ENCODE measurements around the gene OAS3.

The OAS3 gene

GRCh38 chr12:112989806-112990205, 51.5 kb downstream of the OAS3 start:
- no peak for ATAC-seq
- TF ChIP-seq TSHZ2 (CRISPR knock-in tag; IDR thresholded peaks at IDR 0.05) = no peak
- no peak for TF ChIP-seq SNAI2 (CRISPR knock-in tag; IDR thresholded peaks at IDR 0.05)
- TF ChIP-seq PATZ1 (CRISPR knock-in tag; IDR thresholded peaks at IDR 0.05; ENCODE audit: borderline replicate concordance) = no peak
- no peak for TF ChIP-seq BACH2 (CRISPR knock-in tag; IDR thresholded peaks at IDR 0.05; ENCODE audit: borderline replicate concordance)
- TF ChIP-seq ZNF8 (CRISPR knock-in tag; IDR thresholded peaks at IDR 0.05) = no peak
- no peak for TF ChIP-seq ZFP30 (CRISPR knock-in tag; IDR thresholded peaks at IDR 0.05)
- TF ChIP-seq CREB5 (CRISPR knock-in tag; IDR thresholded peaks at IDR 0.05; ENCODE audit: low read depth) = no peak
- TF ChIP-seq OSR1 (CRISPR knock-in tag; IDR thresholded peaks at IDR 0.05) = no peak
- TF ChIP-seq CSRNP3 (CRISPR knock-in tag; IDR thresholded peaks at IDR 0.05) = no peak
- no peak for TF ChIP-seq ISL1 (CRISPR knock-in tag; IDR thresholded peaks at IDR 0.05)
- no peak for TF ChIP-seq CSDC2 (CRISPR knock-in tag; IDR thresholded peaks at IDR 0.05)
- TF ChIP-seq TCF4 (CRISPR knock-in tag; IDR thresholded peaks at IDR 0.05; ENCODE audit: borderline replicate concordance) = no peak
- no peak for TF ChIP-seq ZNF70 (CRISPR knock-in tag; IDR thresholded peaks at IDR 0.05)
- TF ChIP-seq PPARA (CRISPR knock-in tag; IDR thresholded peaks at IDR 0.05; ENCODE audit: borderline replicate concordance) = no peak
- TF ChIP-seq ARNTL (CRISPR knock-in tag; IDR thresholded peaks at IDR 0.05; ENCODE audit: borderline replicate concordance, low read depth) = no peak
- no peak for TF ChIP-seq POU6F1 (CRISPR knock-in tag; IDR thresholded peaks at IDR 0.05; ENCODE audit: borderline replicate concordance, low read depth)
- no peak for TF ChIP-seq ZFP3 (CRISPR knock-in tag; IDR thresholded peaks at IDR 0.05)
- no peak for TF ChIP-seq ZC3H10 (CRISPR knock-in tag; IDR thresholded peaks at IDR 0.05)

GRCh38 chr12:112992541-112993398, 54.5 kb downstream of the OAS3 start:
- peak; percentile 81 for ATAC-seq

More at GRCh38 chr12:112992541-112993398, 54.5 kb downstream of the OAS3 start:
- no peak for TF ChIP-seq POU6F1 (CRISPR knock-in tag; IDR thresholded peaks at IDR 0.05; ENCODE audit: borderline replicate concordance, low read depth)
- no peak for TF ChIP-seq BACH2 (CRISPR knock-in tag; IDR thresholded peaks at IDR 0.05; ENCODE audit: borderline replicate concordance)
- TF ChIP-seq PATZ1 (CRISPR knock-in tag; IDR thresholded peaks at IDR 0.05; ENCODE audit: borderline replicate concordance) = no peak
- no peak for TF ChIP-seq ZNF70 (CRISPR knock-in tag; IDR thresholded peaks at IDR 0.05)

Measured in SK-N-SH treated with all-trans-retinoic acid at 6 μM for 48 hours (cell line).